Activated CD4-positive, CD25-positive, alpha-beta regulatory T cell treated with anti-CD3 and anti-CD28 coated beads, Interleukin-2, amount 50 U/mL, for 16 hours (primary cell): Measurements from ENCODE around the gene SAMD4A.
"Not testable (repeated sequence)": the region's sequence is repeated elsewhere in the genome, so short reads cannot be mapped to it uniquely, and the experiment has no call there.

Source experiments
- DNase-seq: peaks from one replicate; pipeline ENCODE4 v3.0.0-alpha.2; 2020; ENCODE audit warnings: low read depth, low spot score

SAMD4A gene

DNA sequence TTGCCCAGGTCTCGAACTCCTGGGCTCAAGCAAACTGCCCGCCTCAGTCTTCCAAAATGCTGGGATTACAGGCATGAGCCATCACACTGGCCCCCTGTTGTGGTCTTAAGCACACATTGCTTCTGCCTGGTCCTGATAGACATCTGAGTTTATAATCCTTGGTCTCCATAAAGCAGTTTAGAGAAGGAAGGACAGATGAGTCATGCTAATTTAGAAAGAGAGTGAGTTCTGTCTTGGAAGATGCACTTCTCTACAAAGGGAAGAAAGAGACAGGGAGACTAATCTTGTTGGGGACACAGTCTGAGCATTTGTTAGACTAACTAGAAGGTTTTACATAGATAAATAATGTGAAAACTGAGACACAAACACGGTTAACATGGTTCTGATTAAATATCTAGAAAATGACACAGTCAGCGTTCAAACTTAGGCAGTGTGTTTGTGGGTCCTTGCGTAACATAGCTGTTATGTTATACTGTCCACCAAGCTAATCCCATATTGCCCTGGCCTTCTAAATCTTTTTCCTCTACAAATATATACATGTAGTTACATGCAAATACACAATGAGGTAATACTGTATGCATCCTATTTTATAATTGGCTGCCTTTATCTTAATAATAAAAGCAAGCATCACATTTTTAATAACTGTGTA, 31.0 kb downstream of the SAMD4A start:
- no peak for DNase-seq

DNA sequence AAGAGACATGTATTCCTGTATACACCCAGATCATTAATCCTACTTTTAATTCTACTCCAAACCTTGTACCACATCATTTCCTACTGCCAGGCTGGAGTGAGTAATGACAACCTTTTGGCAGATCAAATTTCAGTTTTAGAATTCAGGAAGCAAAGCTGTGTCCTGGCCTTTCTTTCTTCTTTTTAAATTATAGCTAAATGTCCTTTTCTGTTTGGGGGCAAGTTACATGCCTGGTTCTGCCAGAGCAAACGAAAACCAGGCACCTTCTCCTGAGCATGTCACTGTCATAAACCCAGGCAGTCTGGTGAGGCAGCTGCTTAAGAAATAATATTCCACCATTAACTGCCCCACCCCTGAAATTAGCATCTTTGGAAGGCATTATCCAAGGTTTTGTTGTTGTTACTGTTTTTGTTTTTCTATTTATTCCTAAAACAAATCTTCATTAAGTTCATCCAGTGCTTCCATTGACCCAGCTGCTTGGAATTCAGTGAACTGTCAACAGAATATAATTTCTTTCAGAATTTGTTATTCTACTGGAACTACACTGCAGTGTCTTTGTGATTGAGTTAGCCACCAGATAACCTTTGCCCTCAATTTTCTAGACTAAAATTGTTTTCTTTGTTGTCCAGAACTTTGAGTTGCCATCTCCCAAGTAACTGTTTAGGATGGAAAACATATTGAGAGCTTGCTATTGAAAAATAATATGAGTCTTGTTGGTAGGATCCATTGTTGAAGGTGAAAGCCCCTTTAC, 33.2 kb downstream of the SAMD4A start:
- no peak for DNase-seq

DNA sequence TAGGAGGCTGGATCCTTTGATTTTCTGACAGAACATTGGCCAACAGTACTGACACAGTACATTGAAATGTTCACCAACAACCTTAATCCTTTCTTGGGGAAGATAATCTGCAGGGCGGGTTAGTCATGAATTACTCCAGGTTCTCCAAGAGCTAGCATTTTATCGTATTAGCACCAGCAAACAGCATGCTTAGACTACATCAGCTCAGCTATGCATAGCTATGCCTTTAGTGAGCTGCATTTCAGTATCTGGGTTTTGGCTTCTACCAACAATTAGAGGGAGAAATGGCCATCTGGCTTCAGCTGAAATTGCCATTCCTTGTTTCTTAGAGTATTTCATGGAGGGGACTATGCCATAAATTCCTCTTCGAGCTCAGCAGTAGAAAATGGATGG, 33.8 kb downstream of the SAMD4A start:
- DNase-seq, result no peak

- no peak for DNase-seq
Observed at GRCh38 chr14:54603362-54603761, 36.4 kb downstream of the SAMD4A start.

- no peak for DNase-seq
Observed at GRCh38 chr14:54606178-54606577, 39.2 kb downstream of the SAMD4A start.

DNA sequence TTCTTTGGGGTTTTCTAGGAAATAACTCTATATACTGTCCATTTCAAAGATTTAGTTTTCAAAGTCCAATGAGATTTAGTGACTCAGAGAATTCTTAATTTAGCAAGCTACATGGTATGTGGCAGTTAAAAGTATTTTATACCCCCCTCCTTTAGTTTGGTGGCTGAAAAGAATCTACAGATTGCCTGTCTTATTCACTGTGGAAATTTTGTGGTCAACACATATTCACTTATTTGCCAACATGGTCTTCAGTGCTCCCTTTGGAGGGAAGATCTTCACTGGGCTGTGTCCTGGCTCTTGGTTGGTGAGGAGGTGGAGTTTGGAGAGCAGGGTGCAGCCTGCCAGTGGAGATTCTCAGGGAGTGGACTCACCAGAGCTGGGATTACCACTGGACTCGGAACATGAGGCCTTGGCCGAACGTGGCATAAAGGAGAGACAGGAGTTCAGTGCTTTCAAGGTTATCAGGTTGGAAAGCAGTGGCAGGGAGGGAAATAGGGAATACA, 39.8 kb downstream of the SAMD4A start:
- DNase-seq, result no peak

DNA sequence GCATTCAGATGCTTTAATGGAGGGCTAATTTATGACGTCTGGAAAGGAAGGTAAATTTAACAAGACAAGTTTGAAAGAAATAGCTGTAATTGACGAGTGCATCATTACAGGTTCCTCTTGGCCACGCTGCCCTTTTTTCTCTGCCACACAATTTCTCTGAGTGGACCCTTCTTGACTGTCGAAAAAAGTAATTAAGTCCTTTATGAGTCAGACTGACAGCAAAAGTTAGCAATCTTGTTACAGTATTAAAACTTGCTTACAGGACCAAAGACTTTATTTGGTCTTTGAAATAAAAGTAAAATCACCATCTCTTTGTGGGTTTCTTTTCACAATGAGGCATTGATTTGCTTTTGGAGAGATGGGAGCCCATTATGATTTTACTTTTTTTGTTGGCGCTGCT, 42.6 kb downstream of the SAMD4A start:
- no peak for DNase-seq

DNA sequence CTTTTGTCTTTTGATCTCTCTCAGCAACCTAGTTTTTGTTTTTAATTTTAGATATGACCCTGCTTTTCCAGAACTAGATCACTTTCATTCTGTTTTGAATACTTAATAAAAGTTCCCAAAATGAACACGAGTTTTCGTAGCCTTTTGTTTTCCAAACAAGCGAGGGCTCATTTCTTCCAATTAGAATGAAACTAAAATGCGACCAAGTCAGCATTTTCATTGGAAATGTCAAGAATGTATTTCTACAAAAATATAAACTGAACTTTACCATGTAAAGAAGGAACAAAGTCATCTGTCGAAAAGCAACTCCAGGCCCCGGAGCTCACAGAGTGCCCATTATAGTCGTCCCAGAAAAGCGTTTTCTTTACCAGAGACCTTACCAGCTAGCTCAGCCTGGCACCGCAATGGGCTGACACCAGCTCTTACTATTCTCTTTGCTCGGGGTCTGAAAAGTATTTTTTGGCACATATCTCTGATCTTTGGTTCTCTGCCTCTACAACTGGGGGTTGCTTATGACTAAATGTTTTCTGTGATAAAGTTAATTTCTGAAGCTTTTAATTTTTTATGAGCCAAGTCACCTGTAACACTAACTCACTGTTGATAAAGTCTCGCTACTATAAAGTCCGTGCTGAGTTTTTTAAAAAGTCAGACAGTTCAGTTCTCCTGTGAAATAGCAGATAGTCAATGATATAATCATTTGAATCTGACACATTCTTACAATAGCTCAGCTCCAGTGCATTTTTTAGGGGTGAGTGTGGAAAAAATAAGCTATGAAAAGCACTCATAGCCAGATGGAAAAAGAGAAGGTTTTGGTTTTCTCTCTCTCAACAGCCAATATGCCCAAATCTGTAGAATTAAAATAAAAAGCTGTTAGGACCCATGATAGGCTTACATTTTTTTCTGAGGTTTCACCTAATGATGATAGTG, 43.4 kb downstream of the SAMD4A start:
- DNase-seq, result no peak

- no peak for DNase-seq
Observed at GRCh38 chr14:54614296-54614695, 47.4 kb downstream of the SAMD4A start.

DNA sequence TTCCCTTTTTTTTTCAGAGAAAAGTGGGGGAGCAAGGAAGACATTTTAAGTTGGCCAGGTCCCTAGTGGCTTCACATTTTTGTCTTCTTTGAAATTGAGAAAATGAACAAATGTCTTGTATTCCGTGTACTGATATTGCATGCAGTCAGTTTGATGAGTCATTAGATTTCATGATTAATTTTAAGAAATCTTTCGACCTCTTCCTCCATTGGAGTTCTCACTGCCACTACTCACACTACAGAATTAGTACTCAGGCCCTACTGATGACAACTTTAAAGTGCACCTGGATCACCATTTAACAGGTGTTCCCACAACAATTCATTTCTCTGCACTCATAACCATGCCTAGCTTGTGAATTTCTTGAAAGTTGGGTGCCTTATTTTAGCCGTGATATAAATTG, 50.5 kb downstream of the SAMD4A start:
- DNase-seq, result no peak

DNA sequence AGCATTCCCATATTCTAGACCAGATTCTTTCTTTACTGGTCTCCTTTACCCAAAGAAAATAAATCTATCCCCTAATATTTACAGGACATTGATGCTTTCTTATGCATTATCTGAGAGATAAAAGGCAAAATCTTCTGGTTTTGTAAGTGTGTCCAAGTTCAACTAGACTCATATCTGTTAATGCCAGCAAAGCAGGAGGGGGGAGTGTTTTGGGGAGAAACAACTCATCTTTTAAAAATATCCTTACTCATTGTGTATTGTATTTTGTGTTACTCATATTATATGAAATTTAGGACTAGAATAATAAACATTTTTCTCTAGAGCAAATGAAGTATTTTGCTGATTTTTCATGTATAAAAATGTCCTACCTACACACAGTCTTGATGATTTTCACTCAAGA, 54.8 kb downstream of the SAMD4A start:
- DNase-seq, result no peak

DNA sequence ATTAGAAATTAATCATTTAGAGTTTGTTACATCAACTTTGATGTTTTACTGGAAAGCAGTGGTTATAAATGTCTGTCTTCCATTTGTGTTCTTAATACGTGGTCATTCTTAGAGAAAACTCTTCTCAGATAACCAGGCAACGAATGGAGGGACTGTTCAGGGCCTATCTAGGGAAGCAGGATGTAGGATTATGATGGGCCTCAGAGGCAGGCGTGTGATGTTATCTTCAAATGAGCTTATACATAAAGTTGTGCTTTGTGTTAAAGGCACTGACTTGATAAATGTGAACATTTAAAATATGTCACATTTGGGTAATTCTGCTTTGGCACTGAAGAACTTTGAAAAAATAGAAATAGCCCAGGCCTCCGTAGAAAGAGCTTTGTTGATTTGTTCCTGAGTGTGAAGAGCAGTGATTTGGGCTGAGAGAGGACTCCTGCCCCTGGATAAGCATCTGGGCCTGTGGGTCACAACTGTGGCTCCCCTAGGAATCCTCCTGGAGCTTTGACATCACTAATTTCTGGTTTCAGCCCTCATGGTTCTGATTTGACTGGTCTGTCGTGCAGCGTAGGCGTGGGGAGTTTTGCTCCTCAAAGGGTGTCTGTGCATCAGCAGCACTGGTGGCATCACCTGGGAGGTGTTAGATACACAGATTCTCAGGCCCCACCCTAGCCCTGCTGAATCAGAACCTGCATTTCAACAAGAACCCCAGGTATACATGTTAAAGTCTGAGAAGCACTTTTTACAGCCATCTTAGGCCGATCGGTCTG, 55.4 kb downstream of the SAMD4A start:
- peak; percentile 26 for DNase-seq

DNA sequence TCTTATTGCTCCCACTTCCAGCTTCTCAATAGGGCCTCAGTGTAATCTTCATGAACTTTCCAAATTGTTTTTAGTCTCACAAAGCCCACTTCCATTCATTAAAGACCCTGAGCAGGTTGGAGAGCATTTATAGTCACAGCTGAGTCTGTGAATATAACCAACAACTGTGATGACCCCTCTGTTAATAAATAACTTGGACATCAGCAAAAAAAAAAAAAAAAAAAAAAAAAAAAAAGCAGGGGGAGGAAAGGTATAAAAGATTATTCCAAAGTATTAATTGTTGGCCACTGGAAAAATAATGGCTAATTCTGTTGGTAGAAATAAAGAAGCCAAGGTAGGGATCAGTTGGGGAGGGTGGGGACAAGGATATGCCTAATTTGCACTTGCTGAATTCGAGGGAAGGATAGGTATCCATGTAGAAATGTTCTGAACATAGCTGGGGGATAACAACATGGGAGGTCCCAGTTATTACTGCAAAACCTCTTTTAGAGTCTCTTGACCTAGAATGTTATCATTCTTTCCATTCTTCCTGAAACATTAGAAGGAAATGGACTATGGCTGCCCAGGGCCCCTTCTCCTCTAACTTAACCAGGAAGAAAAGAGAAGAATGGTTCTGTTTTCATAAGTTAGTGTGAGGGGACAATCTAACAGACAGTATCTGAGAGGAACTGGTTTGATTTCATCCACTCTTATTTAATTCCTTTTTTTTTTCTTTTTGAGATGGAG, 56.5 kb downstream of the SAMD4A start:
- no peak for DNase-seq

GRCh38 chr14:54624005-54624358, 57.1 kb downstream of the SAMD4A start:
- not testable (repeated sequence) for DNase-seq

- no peak for DNase-seq
Observed at GRCh38 chr14:54625112-54625511, 58.2 kb downstream of the SAMD4A start.

DNA sequence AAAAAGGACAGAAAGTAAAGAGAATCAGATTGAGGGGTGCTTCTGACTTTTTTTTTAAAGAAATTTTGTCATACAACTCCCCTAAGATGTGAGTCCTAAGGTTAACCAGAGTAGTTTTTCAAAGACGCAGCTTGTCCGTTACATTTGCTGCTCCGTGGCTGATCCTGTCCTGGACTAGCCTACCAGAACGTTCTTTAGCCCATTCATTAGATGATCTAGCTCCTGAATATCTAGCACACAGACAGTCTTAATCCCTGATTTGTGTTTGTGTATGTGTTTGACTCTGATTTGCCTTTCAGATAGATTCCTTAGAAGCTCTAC, 60.3 kb downstream of the SAMD4A start:
- no peak for DNase-seq

- DNase-seq, result no peak
Observed at GRCh38 chr14:54627540-54628363, 60.8 kb downstream of the SAMD4A start.

DNA sequence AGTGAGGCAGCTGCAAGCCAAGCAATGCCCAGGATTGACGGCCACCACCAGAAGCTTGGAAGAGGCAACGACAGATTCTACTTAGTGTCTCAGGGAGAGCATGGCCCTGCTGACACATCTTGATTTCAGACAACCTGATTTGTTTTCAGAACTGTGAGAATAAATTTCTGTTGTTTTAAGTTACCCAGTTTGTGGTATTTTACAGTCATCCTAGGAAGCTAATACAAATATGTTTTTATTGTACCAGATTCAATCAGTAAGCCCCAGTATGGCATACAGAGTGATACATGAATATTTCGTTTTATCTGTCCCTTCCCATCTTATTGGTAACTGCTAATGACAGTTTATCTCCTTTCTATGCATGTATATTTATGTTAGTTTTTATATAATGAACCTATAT, 62.3 kb downstream of the SAMD4A start:
- no peak for DNase-seq

DNA sequence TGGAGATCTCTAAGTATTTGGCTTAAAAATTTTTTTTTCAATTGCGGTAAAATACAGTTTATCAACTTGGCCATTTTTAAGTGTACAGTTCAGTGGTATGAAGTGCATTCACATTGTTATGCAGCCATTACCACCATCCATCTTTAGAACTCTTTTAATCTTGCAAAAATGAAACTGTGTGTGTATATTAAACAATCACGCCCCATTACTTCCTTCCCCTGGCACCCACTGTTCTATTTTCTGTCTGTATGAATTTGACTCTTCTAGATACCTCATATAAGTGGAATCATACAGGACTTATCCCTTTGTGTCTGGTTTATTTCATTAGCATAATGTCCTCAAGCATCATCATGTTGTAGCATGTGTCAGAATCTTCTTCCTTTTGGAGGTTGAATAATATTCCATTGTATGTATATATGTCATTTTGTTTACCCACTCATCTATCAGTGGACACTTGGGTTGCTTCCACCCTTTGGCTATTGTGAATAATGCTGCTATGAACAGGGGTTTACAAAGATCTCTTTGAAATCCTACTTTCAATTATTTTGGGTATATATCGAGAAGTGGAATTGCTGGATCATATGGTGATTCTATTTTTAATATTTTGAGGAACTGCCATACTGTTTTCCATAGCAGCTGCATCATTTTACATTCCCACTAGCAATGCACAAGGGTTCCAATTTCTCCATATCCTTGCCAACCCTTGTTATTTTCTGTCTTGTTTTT, 62.9 kb downstream of the SAMD4A start:
- no peak for DNase-seq
